ENCODE measurements around the gene CUL5. TPM values are rescaled to one million over a fixed set of nuclear protein-coding genes. Genes with fewer than 3 reads are reported as not detected.
A peak's percentile ranks its signal among the peaks of the same experiment; 100 is the strongest.

Gene CUL5
- polyA plus RNA-seq, 3 donors, result 24.7 to 37.8 (median 36.7) TPM

GRCh38 chr11:108125096-108125495 is 116.4 kb downstream of the CUL5 start:
- WGBS (ENCODE audit: insufficient coverage), result no CpG with 5 or more reads among the region's 5 CpGs
- Histone ChIP-seq H3K79me2 (ENCODE audit: insufficient read depth, low read length) (peaks cover 61% of the 10 kb centered on the region), H3K27ac (ENCODE audit: low read depth in 1 of 2, low read length in 2 of 2) (peak overlapping the region in 1 of 2 donors; percentile 50), H3K4me2 (replicated peaks; ENCODE audit: extremely low read depth, low read length, poor library complexity, severe bottlenecking) (no peak overlapping the region), H2AFZ (ENCODE audit: insufficient read depth, low read depth, low read length, poor library complexity, severe bottlenecking) (no peak overlapping the region), H4K20me1 (ENCODE audit: insufficient read depth, low read length) (no peaks in the 10 kb centered on the region), H3K9me3 (replicated peaks in 1 of 2; ENCODE audit: control insufficient read depth in 1 of 2, insufficient read depth in 1 of 2, low read length in 2 of 2) (no peaks in the 10 kb centered on the region), H3K4me3 (replicated peaks in 1 of 3; ENCODE audit: low read depth in 2 of 3, low read length in 3 of 3) (no peak overlapping the region), H3K36me3 (replicated peaks in 1 of 2; ENCODE audit: control insufficient read depth in 1 of 2, insufficient read depth in 2 of 2, low read length in 2 of 2) (peaks cover 0 to 7% of the 10 kb centered on the region in 2 donors), H3K9ac (ENCODE audit: insufficient read depth, low read length, poor library complexity, severe bottlenecking) (no peak overlapping the region), H3K4me1 (ENCODE audit: control insufficient read depth in 1 of 2, insufficient read depth in 2 of 2, low read length in 2 of 2) (peaks cover 26 to 36% of the 10 kb centered on the region in 2 donors), H3K27me3 (ENCODE audit: control insufficient read depth in 2 of 2, insufficient read depth in 2 of 2, low read length in 2 of 2) (no peaks in the 10 kb centered on the region)
- intact Hi-C loops (cut with micrococcal nuclease), result loop anchor here (10.0 kb wide), 2 partner anchors 100 to 540 kb away; partner anchors contain the start of genes ATM (in 1 of the 2), DDX10 (in 1 of the 2) and NPAT (in 1 of the 2)
- no peak for DNase-seq
- peaks cover 34% of the 10 kb centered on the region for H3K4me1 Mint-ChIP-seq
- TF ChIP-seq CTCF (IDR thresholded peaks at IDR 0.05), result no peak
- no peak overlapping the region for H3K4me3 Mint-ChIP-seq
- peak overlapping the region in 1 of 7 donors; percentile 54 for H3K27ac Mint-ChIP-seq
- peaks cover 18 to 23% of the 10 kb centered on the region in 2 donors for H3K36me3 Mint-ChIP-seq
- H3K27me3 Mint-ChIP-seq (ENCODE audit: low read depth in 3 of 3), result peaks cover 0 to 1% (median 0%) of the 10 kb centered on the region in 3 donors
- peaks cover 0 to 2% (median 0%) of the 10 kb centered on the region in 7 donors for H3K9me3 Mint-ChIP-seq

GRCh38 chr11:108128772-108129171 is 120.1 kb downstream of the CUL5 start:
- no peak overlapping the region for H2AFZ ChIP-seq (ENCODE audit: insufficient read depth, low read depth, low read length, poor library complexity, severe bottlenecking)
- H3K27me3 Mint-ChIP-seq (ENCODE audit: low read depth in 3 of 3), result peaks cover 0 to 1% (median 0%) of the 10 kb centered on the region in 3 donors
- H3K9me3 ChIP-seq (replicated peaks in 1 of 2; ENCODE audit: control insufficient read depth in 1 of 2, insufficient read depth in 1 of 2, low read length in 2 of 2), result no peaks in the 10 kb centered on the region
- no peak for DNase-seq
- no peak overlapping the region for H3K4me2 ChIP-seq (replicated peaks; ENCODE audit: extremely low read depth, low read length, poor library complexity, severe bottlenecking)
- H3K4me1 Mint-ChIP-seq, result peaks cover 15% of the 10 kb centered on the region
- peaks cover 5 to 22% of the 10 kb centered on the region in 2 donors for H3K36me3 ChIP-seq (replicated peaks in 1 of 2; ENCODE audit: control insufficient read depth in 1 of 2, insufficient read depth in 2 of 2, low read length in 2 of 2)
- H3K9me3 Mint-ChIP-seq, result peaks cover 0 to 2% (median 0%) of the 10 kb centered on the region in 7 donors
- H3K4me1 ChIP-seq (ENCODE audit: control insufficient read depth in 1 of 2, insufficient read depth in 2 of 2, low read length in 2 of 2), result peaks cover 8 to 9% of the 10 kb centered on the region in 2 donors
- no peak overlapping the region for H3K27ac ChIP-seq (ENCODE audit: low read depth in 1 of 2, low read length in 2 of 2)
- no peak for TF ChIP-seq CTCF (IDR thresholded peaks at IDR 0.05)
- no CpG with 5 or more reads among the region's 2 CpGs for WGBS (ENCODE audit: insufficient coverage)
- intact Hi-C loops (cut with micrococcal nuclease), result loop anchor here (10.0 kb wide), 2 partner anchors 96 to 536 kb away; partner anchors contain the start of genes ATM (in 1 of the 2), DDX10 (in 1 of the 2) and NPAT (in 1 of the 2)
- H3K27me3 ChIP-seq (ENCODE audit: control insufficient read depth in 2 of 2, insufficient read depth in 2 of 2, low read length in 2 of 2), result no peaks in the 10 kb centered on the region
- peaks cover 24 to 37% of the 10 kb centered on the region in 2 donors for H3K36me3 Mint-ChIP-seq
- no peak overlapping the region for H3K4me3 ChIP-seq (replicated peaks in 1 of 3; ENCODE audit: low read depth in 2 of 3, low read length in 3 of 3)
- no peaks in the 10 kb centered on the region for H4K20me1 ChIP-seq (ENCODE audit: insufficient read depth, low read length)
- peak overlapping the region in 2 of 7 donors; percentile 10 to 55 for H3K27ac Mint-ChIP-seq
- peaks cover 37% of the 10 kb centered on the region for H3K79me2 ChIP-seq (ENCODE audit: insufficient read depth, low read length)
- H3K9ac ChIP-seq (ENCODE audit: insufficient read depth, low read length, poor library complexity, severe bottlenecking), result no peak overlapping the region
- H3K4me3 Mint-ChIP-seq, result no peak overlapping the region
